Measurements from ENCODE around the gene KRT6A. TPM values are rescaled to one million over a fixed set of nuclear protein-coding genes. Genes with fewer than 3 reads are reported as not detected.

The KRT6A gene
- total and polyA plus RNA-seq, 2 donors (not counting 1 experiment from before 2014, with no cell fraction given) = not detected

GRCh38 chr12:52487211-52487610 lies 5.8 kb downstream of the KRT6A start:
- Histone ChIP-seq H3K9ac (ENCODE audit: low read length) (no peak overlapping the region), H3K27ac (ENCODE audit: low read length in 2 of 2) (no peak overlapping the region), H3K79me2 (ENCODE audit: control insufficient read depth, insufficient read depth, low read length) (no peaks in the 10 kb centered on the region), H4K20me1 (ENCODE audit: control insufficient read depth, insufficient read depth, low read length, poor library complexity, severe bottlenecking) (no peaks in the 10 kb centered on the region), H3K4me1 (ENCODE audit: control insufficient read depth in 2 of 2, insufficient read depth in 2 of 2, low read length in 2 of 2) (no peaks in the 10 kb centered on the region), H3K4me2 (replicated peaks; ENCODE audit: low read depth, low read length, poor library complexity, severe bottlenecking) (no peak overlapping the region), H3K36me3 (replicated peaks in 1 of 2; ENCODE audit: control extremely low read depth in 1 of 2, control insufficient read depth in 1 of 2, extremely low read depth in 1 of 2, insufficient read depth in 2 of 2, low read length in 1 of 2) (no peaks in the 10 kb centered on the region), H2AFZ (ENCODE audit: insufficient read depth, low read depth, low read length, poor library complexity, severe bottlenecking) (no peak overlapping the region), H3K27me3 (replicated peaks in 1 of 4; ENCODE audit: control extremely low read depth in 1 of 4, control insufficient read depth in 3 of 4, insufficient read depth in 4 of 4, low read length in 3 of 4) (peaks cover 0 to 5% (median 0%) of the 10 kb centered on the region in 4 experiments), H3K9me3 (ENCODE audit: control extremely low read depth in 1 of 3, control insufficient read depth in 2 of 3, insufficient read depth in 1 of 3, low read length in 2 of 3) (peaks cover 1 to 3% (median 3%) of the 10 kb centered on the region in 3 donors), H3K4me3 (ENCODE audit: control extremely low read depth in 1 of 5, extremely low read depth in 1 of 5, insufficient read depth in 1 of 5, low read depth in 2 of 5, low read length in 4 of 5) (no peak overlapping the region)
- Mint-ChIP-seq H3K9me3 (ENCODE audit: insufficient read depth) (peaks cover 6% of the 10 kb centered on the region), H3K4me3 (no peak overlapping the region), H3K4me1 (no peaks in the 10 kb centered on the region), H3K27me3 (peaks cover 42% of the 10 kb centered on the region), H3K27ac (no peak overlapping the region)
- POLR2A ChIA-PET = no interaction called here
- CTCF ChIA-PET = no interaction called here
- no peak for TF ChIP-seq CTCF (IDR thresholded peaks at IDR 0.05)
- no peak for TF ChIP-seq EZH2 (IDR thresholded peaks at IDR 0.05; ENCODE audit: borderline replicate concordance, insufficient read depth, low read depth, low read length, poor library complexity, severe bottlenecking)
- no peak for DNase-seq
- no CpG with 5 or more reads among the region's 1 CpG for WGBS (ENCODE audit: insufficient coverage)
- intact Hi-C loops (cut with micrococcal nuclease) = no loop called here
- ATAC-seq (ENCODE audit: low read depth) = no peak

GRCh38 chr12:52486166-52487105 lies 6.6 kb downstream of the KRT6A start:
- Histone ChIP-seq H3K4me3 (ENCODE audit: control extremely low read depth in 1 of 5, extremely low read depth in 1 of 5, insufficient read depth in 1 of 5, low read depth in 2 of 5, low read length in 4 of 5) (no peak overlapping the region), H3K9ac (ENCODE audit: low read length) (no peak overlapping the region), H3K27ac (ENCODE audit: low read length in 2 of 2) (no peak overlapping the region), H2AFZ (ENCODE audit: insufficient read depth, low read depth, low read length, poor library complexity, severe bottlenecking) (no peak overlapping the region), H3K4me2 (replicated peaks; ENCODE audit: low read depth, low read length, poor library complexity, severe bottlenecking) (no peak overlapping the region), H3K27me3 (replicated peaks in 1 of 4; ENCODE audit: control extremely low read depth in 1 of 4, control insufficient read depth in 3 of 4, insufficient read depth in 4 of 4, low read length in 3 of 4) (peaks cover 0 to 5% (median 0%) of the 10 kb centered on the region in 4 experiments), H4K20me1 (ENCODE audit: control insufficient read depth, insufficient read depth, low read length, poor library complexity, severe bottlenecking) (no peaks in the 10 kb centered on the region), H3K4me1 (ENCODE audit: control insufficient read depth in 2 of 2, insufficient read depth in 2 of 2, low read length in 2 of 2) (no peaks in the 10 kb centered on the region), H3K9me3 (ENCODE audit: control extremely low read depth in 1 of 3, control insufficient read depth in 2 of 3, insufficient read depth in 1 of 3, low read length in 2 of 3) (peaks cover 1 to 3% (median 3%) of the 10 kb centered on the region in 3 donors), H3K79me2 (ENCODE audit: control insufficient read depth, insufficient read depth, low read length) (no peaks in the 10 kb centered on the region), H3K36me3 (replicated peaks in 1 of 2; ENCODE audit: control extremely low read depth in 1 of 2, control insufficient read depth in 1 of 2, extremely low read depth in 1 of 2, insufficient read depth in 2 of 2, low read length in 1 of 2) (no peaks in the 10 kb centered on the region)
- H3K27ac Mint-ChIP-seq = no peak overlapping the region
- DNase-seq (no peak), ATAC-seq (ENCODE audit: low read depth) (no peak)
- peaks cover 6% of the 10 kb centered on the region for H3K9me3 Mint-ChIP-seq (ENCODE audit: insufficient read depth)
- ChIA-PET CTCF (no interaction called here), POLR2A (no interaction called here)
- peaks cover 37% of the 10 kb centered on the region for H3K27me3 Mint-ChIP-seq
- intact Hi-C loops (cut with micrococcal nuclease) = no loop called here
- no peaks in the 10 kb centered on the region for H3K4me1 Mint-ChIP-seq
- no peak for TF ChIP-seq EZH2 (IDR thresholded peaks at IDR 0.05; ENCODE audit: borderline replicate concordance, insufficient read depth, low read depth, low read length, poor library complexity, severe bottlenecking)
- no peak for TF ChIP-seq CTCF (IDR thresholded peaks at IDR 0.05)
- 89% methylated on average over 3 of the region's 5 CpGs for WGBS (ENCODE audit: insufficient coverage)
- no peak overlapping the region for H3K4me3 Mint-ChIP-seq

Measured in B cell (primary cell).